Eye (tissue), 1 donor: ENCODE results near the gene SSU72.
"Not testable (repeated sequence)": the region's sequence is repeated elsewhere in the genome, so short reads cannot be mapped to it uniquely, and the experiment has no call there.

Experiments
- DNase-seq: peaks from one replicate; pipeline ENCODE4 v3.0.0-alpha.2; 2015

Gene SSU72

DNA sequence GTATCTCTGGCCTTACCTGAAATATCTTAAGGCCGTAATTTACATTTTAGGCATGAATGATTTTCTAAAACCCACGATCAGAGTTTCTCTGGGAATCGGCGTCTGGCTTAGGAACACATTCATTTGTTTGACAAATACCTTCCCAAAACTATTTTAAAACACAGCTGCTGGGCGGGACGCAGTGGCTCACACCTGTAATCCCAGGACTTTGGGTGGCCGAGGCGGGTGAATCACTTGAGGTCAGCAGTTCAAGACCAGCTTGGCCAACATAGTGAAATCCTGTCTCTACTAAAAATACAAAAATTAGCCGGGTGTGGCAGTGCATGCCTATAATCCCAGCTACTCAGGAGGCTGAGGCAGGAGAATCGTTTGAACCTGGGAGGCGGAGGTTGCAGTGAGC is 17.7 kb downstream of the SSU72 start:
- DNase-seq, result not testable (repeated sequence)

DNA sequence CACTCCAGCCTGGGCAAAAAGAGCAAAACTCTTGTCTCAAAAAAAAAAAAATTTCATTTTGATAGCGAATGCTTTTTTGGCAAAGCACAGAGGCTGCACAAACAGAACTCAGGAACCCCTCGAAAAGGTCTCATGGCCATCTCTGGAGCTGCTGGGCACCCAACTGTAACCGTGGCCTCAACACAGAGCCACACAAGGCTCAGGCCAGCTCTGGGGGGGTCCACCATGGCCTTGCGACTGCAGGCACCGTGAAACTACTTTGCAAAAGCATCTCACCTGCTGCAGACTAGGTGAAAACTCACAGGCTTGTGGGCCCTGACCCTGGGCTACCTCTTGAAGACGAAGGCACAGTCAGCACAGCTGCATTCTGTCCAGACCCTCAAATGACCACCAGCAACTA is 18.2 kb downstream of the SSU72 start:
- DNase-seq, result no peak

DNA sequence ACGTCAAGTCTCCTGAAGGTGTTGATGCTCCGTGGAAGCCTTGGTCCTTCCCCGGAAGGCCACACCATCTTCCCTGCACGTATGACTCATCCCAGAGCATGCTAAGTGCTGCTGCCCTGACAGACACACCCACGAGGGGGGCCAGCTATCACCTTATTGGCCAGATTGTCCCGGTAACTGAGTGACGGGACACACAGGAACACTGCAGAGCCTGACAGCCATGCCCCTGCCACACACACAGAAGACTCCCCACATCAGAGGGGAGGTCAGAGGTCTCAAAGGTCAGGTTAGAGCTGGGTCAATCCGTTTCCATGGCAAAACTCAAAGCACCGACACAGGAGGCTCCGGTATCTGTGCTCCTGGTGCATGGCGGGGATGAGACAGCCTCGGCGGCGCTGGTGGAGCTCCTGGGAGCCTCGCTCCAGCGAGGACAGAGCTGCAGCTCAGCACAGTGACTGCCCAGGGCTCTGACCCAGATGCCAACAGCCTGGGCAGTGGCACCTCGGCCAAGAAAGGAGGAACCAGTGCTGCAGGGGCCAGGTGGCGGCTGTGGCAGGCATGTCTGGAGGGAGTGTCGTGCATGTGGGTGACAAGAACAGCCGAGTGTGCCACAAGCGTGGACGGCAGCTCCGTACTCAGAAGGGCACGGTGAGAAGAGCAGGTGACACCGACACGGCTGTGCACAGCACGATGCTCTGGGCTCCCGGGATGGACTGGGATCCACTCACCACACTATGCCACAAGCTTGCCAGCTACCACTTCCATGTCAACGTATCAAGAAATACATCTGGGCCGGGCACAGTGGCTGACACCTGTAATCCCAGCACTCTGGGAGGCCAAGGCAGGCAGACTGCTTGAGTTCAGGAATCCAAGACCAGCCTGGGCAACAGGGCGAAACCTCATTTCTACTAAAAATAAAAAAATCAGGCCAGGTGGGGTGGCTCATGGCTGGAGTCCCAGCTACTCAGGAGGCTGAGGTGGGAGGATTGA is 19.4 kb downstream of the SSU72 start:
- DNase-seq, result peak; percentile 27

DNA sequence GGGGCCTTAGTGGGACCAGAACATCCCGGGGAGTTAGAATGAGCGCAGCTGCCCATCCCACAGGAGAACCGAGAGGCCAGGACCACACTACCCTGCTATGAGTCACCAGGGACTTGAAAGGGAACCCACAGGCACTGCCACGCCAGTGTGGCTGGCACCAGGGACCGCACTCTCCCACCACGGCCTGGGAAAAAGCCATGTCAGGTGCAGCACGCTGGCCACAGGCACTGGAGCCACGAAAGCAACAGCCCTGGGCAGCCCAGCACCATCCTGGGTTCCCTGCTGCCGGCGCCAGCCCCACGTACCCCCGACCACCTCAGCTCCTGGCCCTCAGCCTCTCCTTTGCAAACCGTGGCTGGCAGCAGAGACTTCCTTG is 20.1 kb downstream of the SSU72 start:
- DNase-seq, result no peak

DNA sequence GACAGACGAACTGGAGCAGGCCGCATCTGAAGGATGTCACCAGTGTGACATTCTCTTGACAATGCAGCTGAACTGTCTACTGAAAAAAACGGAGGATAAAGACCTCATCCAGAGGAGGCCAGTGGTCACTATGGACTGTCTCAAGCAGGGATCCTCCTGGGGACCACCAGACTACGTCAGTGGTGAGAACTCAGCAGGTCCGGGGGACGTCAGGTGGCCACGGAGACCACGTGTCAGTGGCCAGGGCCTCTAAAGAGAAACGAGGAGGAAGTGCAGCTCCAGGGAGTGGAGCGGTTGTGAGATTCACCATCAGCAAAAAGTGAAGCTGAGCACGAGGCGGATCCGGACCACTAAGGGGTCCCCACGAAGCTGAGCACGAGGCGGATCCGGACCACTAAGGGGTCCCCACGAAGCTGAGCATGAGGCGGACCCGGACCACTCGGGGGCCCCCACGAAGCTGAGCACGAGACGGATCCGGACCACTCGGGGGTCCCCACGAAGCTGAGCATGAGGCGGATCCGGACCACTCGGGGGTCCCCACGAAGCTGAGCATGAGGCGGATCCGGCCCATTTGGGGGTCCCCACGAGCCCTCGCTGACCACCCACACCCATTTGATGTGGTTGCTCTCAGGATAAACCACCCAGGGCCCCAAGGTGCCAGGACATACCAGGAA is 20.7 kb downstream of the SSU72 start:
- no peak for DNase-seq

DNA sequence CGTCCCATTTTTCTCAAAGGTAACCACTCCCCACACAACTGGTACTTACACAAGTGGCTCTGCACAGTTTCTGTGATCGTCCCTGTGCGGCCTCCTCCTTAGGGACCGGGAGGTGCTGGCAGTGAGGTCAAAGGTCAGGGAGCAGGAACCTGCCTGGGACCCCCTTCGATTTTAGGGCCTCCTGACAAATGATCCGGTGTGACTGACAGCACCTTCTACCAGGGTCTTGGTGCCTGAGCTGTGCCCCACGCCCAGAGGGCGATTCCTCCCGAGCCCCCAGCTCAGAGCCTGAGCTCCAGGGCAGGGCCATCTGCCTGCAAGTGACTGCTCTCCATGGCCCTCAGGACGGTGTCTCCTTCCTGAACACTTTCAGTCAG is 22.4 kb downstream of the SSU72 start:
- DNase-seq, result no peak

DNA sequence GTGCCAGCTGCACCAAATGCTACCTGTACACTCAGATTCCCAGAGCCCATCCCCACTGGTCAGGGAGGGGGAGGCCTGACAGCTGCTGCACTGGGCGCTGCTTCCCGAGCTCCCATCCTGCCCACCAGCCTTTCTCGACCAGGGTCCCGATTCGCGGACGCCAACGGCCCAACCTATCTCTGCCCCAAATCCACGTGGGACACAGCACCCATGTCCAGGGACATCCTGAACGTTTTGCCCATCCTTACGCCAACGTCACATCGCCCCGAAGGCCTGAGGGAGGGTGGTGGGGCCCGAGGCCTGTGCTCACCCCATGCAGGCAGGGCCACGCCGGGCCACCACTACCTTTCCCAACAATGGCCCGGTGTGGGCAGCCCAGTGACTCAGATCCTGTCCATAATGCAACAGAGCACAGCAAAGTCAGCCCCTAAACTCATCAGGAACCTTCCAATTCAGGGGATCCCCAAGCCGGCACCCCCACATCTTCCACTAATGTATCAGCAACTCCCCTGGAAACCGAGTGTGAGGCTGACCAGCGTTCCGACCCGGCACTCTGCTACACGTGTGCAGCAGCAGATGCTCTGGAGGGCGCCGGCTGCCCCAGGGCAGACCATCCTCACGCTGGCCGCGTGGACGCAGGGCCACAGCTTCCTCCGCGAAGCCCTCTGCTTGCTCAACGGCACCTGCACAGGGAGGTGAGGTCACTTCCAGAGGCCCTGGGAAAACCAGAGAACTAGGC is 23.0 kb downstream of the SSU72 start:
- no peak for DNase-seq

DNA sequence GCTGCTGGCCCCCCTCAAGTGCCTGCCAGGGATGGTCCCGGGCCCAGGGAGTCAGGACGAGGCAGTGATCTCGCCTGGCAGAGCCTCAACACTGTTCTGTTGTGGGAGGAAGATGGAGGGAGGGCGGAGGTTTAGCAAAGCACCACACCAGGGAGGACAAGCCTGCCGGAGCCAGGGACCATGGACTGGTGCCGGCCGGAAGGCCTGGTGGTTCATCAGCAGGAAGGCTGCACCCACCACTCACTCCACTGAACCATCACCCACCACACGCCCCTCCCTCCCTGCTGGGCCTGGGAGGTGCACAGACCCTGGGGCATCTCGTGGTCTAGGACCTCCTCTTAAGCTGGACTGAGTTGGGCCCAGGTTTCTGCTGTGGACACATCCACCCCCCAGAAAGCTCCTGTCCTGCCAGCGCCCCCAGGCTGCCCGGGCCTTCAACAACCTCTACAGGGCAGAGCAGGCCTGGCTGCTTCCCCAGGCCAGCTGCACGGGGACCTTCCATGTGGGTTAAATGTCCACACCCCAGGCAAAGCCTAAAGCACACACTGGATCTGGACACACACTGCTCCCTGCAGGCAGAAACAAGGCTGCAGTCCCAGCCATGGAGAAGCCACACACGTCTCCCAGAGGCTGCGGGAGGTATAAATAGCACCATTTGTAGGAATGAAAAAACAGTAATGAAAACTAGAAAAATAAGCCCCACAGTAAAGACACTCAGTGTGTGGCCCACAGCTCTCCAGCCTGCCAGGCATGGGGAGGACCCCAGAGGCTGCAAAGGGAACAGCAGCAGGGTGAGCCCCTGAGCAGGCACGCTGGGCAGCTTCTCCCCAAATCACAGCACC is 23.9 kb downstream of the SSU72 start:
- DNase-seq, result peak; percentile 33

DNA sequence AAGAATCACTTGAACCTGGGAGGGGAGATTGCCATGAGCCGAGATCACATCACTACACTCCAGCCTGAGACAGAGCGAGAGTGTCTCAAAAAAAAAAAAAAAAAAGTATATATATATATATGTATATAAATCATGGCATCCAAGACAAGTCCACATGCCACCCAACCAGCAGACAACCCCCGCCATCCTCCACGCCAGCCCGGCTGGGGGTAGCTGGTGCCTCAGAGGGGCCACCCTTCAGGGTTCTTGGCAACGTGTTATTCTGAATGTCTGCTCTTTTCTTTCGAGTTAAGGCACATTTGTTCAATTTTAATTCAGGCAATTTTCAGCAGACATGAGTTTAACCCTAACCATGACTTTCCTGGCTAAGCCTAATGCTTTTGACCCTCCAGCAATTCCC is 24.6 kb downstream of the SSU72 start:
- DNase-seq, result no peak

DNA sequence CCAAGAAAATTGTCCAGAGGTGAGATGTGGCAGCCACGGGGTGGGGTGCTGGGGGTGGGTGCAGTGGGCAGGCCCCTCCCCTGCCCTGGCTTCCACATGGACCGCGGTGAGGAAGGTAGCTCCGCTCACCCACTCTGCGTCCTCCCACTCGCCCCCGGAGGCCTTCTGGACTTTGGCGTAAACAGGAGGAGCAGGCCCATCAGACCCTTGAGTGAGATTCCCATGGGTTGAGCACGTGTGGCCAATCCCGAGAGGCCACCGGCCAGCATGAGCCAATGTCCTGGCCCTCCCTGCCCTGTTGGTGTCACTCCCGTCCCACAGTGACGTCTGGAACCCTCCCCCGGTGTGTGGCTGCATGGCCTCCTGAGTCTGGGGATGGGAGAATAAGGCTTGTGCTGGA is 26.1 kb downstream of the SSU72 start:
- no peak for DNase-seq

DNA sequence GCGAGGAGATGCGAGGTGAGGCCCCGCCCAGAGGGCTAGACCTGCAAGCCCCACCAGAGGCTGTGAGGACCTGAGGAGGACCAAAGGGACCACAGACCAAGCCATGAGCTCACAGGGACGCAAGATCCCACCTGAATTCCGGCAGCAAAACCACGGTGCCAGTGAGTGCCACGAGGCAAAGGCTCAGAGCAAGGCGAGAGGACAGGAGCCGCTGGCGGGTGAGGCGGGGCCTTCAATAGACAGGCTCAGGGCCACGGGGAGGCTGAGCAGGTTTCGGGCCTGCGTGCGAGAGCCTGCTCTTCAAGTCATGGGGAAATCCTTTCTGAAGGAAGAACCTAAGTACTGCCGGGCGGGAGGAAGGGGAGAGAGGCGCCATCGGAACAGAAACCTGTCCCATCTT is 27.2 kb downstream of the SSU72 start:
- DNase-seq, result no peak

DNA sequence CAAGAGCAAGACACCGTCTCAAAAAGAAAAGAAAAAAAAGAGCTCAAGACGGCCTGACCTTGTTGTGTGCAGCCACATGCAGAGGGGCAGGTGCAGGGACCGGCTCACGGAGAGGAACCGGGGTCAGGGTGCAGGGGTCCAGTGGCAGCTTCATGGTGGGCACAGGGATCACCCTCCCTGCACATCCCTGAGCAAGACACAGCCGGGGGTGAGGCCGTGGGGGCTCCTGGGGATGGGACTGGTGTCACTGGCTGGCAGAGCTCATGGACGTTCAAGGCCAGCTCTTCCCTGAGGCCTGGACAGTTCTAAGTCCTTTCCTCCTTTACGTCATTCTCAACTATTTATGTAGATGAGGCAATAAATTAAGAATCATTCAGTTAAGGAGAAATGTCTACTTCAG is 27.7 kb downstream of the SSU72 start:
- DNase-seq, result no peak

DNA sequence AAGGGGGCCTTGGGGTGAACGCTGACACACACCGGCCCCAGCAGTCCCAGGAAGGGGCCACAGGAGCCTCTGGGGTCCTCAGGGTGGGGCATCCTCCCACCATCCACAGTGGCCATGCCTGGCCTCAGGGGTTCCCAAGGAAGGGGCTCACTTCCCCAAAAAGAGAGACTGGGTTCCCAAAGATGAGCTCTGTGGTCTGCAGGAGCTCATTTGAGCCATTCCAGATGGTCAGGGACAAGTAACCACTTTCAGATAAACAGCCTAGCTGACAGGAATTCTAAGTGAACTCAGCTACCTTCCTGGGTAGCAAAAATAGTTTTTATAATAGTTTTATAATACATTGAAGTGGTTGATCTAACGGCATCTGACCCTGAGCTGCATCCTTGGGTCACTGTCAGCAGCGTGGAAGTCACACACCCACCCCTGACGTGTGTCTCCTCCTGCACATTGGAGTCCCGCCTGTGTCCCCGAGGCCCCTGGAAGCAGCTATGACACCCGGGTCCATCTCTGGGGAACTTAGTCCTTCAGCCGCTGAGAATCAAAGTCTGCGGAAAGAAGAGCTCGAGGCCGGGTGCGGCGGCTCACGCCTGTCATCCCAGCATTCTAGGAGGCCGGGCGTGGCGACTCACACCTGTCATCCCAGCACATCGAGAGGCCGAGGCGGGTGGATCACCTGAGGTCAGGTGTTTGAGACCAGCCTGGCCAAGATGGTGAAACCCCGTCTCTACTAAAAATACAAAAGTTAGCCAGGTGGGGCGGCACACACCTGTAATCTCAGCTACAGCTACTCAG is 28.5 kb downstream of the SSU72 start:
- no peak for DNase-seq

DNA sequence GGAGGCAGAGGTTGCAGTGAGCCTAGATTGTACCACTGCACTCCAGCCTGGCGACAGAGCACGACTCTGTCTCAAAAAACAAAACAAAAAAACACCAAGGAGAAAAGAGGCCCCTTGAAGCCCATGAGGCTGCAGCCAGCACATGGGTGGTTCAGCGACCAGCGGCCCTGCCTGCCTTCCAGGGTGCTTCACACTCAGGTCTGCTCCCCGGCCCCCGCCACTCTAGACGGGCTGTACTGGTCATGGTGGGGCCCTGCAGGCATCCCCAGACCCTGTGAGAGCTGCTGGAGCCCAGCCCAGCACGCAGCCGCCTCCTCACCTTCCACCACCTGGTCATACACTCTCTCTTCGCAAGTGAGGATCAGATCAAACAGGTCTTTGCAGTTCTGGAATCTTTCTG is 30.1 kb downstream of the SSU72 start:
- DNase-seq, result no peak

DNA sequence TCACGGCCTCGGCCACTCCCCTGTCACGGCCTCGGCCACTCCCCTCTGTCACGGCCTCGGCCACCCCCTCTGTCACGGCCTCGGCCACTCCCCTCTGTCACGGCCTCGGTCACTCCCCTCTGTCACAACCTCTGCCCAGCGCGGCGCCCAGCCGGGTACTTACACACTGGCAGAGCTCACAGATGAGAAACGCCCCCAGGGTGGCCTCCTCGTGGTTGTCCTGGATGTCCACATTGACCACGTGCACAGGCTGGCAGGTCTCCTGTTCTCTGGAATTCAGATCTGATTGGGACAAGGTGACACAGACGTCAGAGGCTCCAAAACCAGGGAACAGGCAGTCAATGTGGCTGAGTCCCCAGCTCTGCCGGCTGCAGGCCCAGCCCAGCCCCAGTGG is 31.0 kb downstream of the SSU72 start:
- no peak for DNase-seq

DNA sequence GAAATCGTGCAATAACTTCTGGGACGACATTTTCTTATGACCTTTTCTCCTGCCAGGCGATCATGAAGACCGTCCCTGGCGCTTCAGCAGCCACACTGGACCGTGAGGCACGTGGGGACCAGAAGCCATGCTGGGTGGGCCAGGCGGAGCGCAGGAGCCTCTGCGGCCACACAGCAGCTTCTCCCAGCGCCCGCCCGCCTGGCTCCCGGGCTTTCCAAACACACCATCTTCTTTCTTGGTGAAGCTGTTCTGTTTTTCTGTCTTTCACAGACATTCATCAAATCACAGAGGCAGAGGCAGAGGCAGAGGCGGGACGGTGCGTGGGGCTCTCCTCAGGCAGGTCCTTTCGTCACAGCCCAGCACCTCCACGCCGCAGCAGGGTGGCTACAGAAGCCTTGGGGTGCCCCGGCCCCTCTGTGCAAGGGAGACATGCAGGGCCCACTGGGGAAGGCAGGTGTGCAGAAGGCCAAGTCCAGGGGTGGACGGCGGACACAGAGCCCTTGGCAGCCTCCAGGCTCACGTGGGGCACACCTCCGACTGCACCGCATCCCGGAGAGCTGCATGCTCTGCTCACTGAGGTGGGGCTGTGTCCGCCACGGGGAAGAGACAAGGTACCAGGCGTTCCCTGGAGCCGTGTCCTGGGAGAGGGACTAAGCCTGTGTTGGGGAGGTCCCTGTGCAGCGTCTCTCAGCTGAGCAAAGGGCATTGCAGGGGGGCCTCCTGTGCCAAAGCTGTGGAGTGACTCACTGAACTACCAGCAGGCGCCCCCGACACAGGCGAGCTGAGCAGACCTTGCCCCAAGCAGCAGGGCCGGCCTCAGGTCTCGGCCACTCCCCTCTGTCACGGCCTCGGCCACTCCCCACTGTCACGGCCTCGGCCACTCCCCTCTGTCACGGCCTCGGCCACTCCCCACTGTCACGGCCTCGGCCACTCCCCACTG is 31.6 kb downstream of the SSU72 start:
- no peak for DNase-seq

DNA sequence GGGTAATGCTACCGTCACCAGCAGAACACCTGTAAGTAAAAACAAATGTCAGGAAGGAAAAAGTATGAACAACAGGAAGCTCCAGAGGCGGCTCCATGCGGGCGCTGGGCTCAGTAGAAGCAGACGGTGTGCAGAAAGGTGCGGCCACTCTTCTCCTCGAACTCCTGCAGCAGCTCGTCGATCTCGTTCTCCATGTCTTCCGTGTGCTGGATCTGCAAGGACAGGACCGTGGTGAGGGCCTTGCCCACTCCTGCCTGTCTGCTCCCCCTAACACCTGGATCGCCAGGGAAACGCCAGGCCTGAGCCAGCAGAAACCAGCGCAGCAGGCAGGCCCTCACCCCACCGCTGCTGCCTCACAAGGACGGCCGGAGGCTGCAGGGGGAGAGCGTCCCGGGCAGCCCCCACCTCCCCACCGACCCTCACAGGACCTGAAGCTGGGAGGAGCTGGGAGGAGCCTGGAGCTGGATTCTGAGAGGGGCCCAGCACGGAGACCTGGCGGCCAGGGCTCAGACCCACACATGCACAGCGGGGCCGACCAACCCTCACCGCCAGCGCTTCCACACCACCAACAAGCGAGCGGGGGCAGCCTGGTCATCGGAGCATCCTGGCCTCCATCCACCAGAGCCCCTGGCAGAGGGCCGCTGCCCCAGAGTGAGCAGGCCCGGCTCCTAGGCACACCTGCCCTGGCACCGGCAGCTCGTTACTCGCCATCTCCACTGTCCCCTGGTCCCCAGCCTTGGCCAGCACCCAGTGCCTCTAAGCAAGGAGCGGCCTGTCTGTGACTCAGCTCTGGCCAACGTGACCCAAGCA is 32.5 kb downstream of the SSU72 start:
- no peak for DNase-seq

DNA sequence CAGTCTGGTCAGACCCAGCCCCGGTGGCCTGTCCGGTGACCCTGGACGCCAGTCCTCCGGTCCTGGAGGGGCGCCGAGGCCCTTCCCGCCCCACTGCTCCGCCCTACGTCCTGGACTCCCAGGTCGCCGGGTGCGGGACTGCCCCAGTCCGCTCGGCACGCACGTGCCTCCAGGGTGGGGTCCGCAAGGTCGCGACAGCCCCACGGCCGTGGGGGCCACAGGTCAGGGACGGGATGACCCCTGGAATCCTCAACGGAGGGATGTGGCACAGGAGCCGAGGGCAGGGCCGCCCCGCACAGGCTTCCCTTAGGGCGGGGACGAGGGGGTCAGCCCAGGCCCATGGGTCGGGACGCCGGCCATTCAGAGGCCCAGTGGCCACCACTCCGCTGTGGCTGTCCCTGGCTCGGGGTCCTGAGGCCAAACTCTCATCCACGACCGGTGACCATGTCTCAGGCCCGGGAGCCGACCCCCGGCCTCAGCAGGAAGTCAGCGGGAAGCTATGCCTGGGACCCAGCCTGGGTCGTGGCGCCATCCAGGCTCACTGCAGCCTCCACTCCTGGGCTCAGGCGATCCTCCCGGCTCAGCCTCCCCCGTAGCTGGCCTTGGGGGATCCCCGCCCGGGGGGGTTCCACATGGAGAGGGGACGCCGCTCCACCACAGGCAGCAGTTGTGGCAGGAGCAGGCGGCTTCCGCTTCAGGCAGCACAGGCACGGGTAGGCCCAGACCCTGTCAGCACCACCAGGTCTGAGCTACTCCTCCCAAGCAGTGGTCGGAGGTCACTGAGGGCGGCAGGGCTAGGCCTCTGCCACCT is 33.6 kb downstream of the SSU72 start:
- no peak for DNase-seq
